Mucosa of rectum (tissue), 2 donors: ENCODE measurements around the gene BCL2.
"Not testable (repeated sequence)": the region's sequence is repeated elsewhere in the genome, so short reads cannot be mapped to it uniquely, and the experiment has no call there.

ENCODE experiments used
- H3K27ac ChIP-seq, 2 donors: one replicate each; pipeline ENCODE4 v1.7.0; 2013; ENCODE audit warnings: inconsistent platforms in 2 of 2, low read depth in 2 of 2, low read length in 2 of 2
- H3K27me3 ChIP-seq, 2 donors: one replicate each; pipeline ENCODE4 v1.7.0; 2013; ENCODE audit warnings: low read length in 2 of 2; ENCODE audit not compliant: control insufficient read depth in 2 of 2, insufficient read depth in 2 of 2
- H3K36me3 ChIP-seq, 2 donors: one replicate each; pipeline ENCODE4 v1.7.0; 2013; ENCODE audit warnings: low read length in 2 of 2; ENCODE audit not compliant: control insufficient read depth in 2 of 2, insufficient read depth in 2 of 2
- H3K4me1 ChIP-seq, 2 donors: one replicate each; pipeline ENCODE4 v1.7.0; 2013; ENCODE audit warnings: low read length in 2 of 2, mild to moderate bottlenecking in 1 of 2; ENCODE audit not compliant: control insufficient read depth in 2 of 2, insufficient read depth in 2 of 2
- H3K4me3 ChIP-seq, 2 donors: one replicate each; pipeline ENCODE4 v1.7.0; 2013; ENCODE audit warnings: low read length in 2 of 2
- H3K9ac ChIP-seq, 2 donors: one replicate each; pipeline ENCODE4 v1.7.0; 2013; ENCODE audit warnings: low read length in 2 of 2, low read depth in 1 of 2, mild to moderate bottlenecking in 1 of 2
- H3K9me3 ChIP-seq, 2 donors: one replicate each; pipeline ENCODE4 v1.7.0; 2013; ENCODE audit warnings: low read length in 2 of 2; ENCODE audit not compliant: control insufficient read depth in 2 of 2
- donor health status: healthy.
- donor health status: Normal muscosa, but diverticular disease.

The BCL2 gene

GRCh38 chr18:63207143-63207790 is 112.3 kb downstream of the BCL2 start:
- H3K4me1 ChIP-seq = peaks cover 12 to 15% of the 10 kb centered on the region in 2 donors
- peak overlapping the region in 1 of 2 donors; percentile 57 for H3K9ac ChIP-seq
- H3K27me3 ChIP-seq = no peaks in the 10 kb centered on the region
- no peaks in the 10 kb centered on the region for H3K36me3 ChIP-seq
- peak overlapping the region; percentile 41 to 51 for H3K4me3 ChIP-seq
- H3K9me3 ChIP-seq = no peaks in the 10 kb centered on the region
- H3K27ac ChIP-seq = peak overlapping the region; percentile 62

- no peaks in the 10 kb centered on the region for H3K9me3 ChIP-seq
- H3K4me3 ChIP-seq = peak overlapping the region; percentile 41 to 51
- H3K27me3 ChIP-seq = no peaks in the 10 kb centered on the region
- H3K27ac ChIP-seq = peak overlapping the region; percentile 62
- H3K36me3 ChIP-seq = no peaks in the 10 kb centered on the region
- peak overlapping the region; percentile 26 to 57 for H3K9ac ChIP-seq
- peaks cover 12 to 15% of the 10 kb centered on the region in 2 donors for H3K4me1 ChIP-seq
Measured at GRCh38 chr18:63206433-63207142, 113.0 kb downstream of the BCL2 start.

- Histone ChIP-seq H3K27me3 (no peaks in the 10 kb centered on the region), H3K4me3 (no peak overlapping the region), H3K36me3 (no peaks in the 10 kb centered on the region), H3K9me3 (no peaks in the 10 kb centered on the region), H3K4me1 (peaks cover 12 to 15% of the 10 kb centered on the region in 2 donors), H3K9ac (no peak overlapping the region), H3K27ac (no peak overlapping the region)
Measured at GRCh38 chr18:63205791-63206252, 113.7 kb downstream of the BCL2 start.

- Histone ChIP-seq H3K9ac (no peak overlapping the region), H3K4me3 (no peak overlapping the region), H3K36me3 (no peaks in the 10 kb centered on the region), H3K27me3 (no peaks in the 10 kb centered on the region), H3K9me3 (no peaks in the 10 kb centered on the region), H3K4me1 (peaks cover 18 to 20% of the 10 kb centered on the region in 2 donors), H3K27ac (no peak overlapping the region)
Measured at GRCh38 chr18:63203497-63203896, 116.1 kb downstream of the BCL2 start.

GRCh38 chr18:63202828-63203227 is 116.7 kb downstream of the BCL2 start:
- no peak overlapping the region for H3K4me3 ChIP-seq
- no peaks in the 10 kb centered on the region for H3K36me3 ChIP-seq
- H3K4me1 ChIP-seq = peaks cover 18 to 21% of the 10 kb centered on the region in 2 donors
- H3K27ac ChIP-seq = no peak overlapping the region
- no peaks in the 10 kb centered on the region for H3K9me3 ChIP-seq
- H3K9ac ChIP-seq = no peak overlapping the region
- H3K27me3 ChIP-seq = no peaks in the 10 kb centered on the region

GRCh38 chr18:63201456-63201855 is 118.1 kb downstream of the BCL2 start:
- not testable (repeated sequence) for H3K4me3 ChIP-seq, H3K9ac ChIP-seq, H3K27ac ChIP-seq, H3K27me3 ChIP-seq, H3K36me3 ChIP-seq, H3K9me3 ChIP-seq
- peaks cover 7 to 22% of the 10 kb centered on the region in 2 donors for H3K4me1 ChIP-seq

- H3K27ac ChIP-seq = peak overlapping the region in 1 of 2 donors; percentile 26
- no peaks in the 10 kb centered on the region for H3K27me3 ChIP-seq
- H3K4me3 ChIP-seq = peak overlapping the region; percentile 39 to 55
- H3K4me1 ChIP-seq = peaks cover 9 to 26% of the 10 kb centered on the region in 2 donors
- H3K9me3 ChIP-seq = no peaks in the 10 kb centered on the region
- no peaks in the 10 kb centered on the region for H3K36me3 ChIP-seq
- H3K9ac ChIP-seq = peak overlapping the region; percentile 9 to 28
Measured at GRCh38 chr18:63199743-63200241, 119.8 kb downstream of the BCL2 start.

- Histone ChIP-seq H3K27me3 (no peaks in the 10 kb centered on the region), H3K9ac (peak overlapping the region; percentile 9 to 28), H3K27ac (peak overlapping the region in 1 of 2 donors; percentile 26), H3K9me3 (no peaks in the 10 kb centered on the region), H3K4me1 (peaks cover 12 to 30% of the 10 kb centered on the region in 2 donors), H3K36me3 (no peaks in the 10 kb centered on the region), H3K4me3 (peak overlapping the region; percentile 39 to 55)
Measured at GRCh38 chr18:63198868-63199742, 120.5 kb downstream of the BCL2 start.

- Histone ChIP-seq H3K9me3 (no peaks in the 10 kb centered on the region), H3K36me3 (no peaks in the 10 kb centered on the region), H3K9ac (peak overlapping the region; percentile 2 to 10), H3K27ac (peak overlapping the region in 1 of 2 donors; percentile 67), H3K4me1 (peaks cover 12 to 30% of the 10 kb centered on the region in 2 donors), H3K27me3 (no peaks in the 10 kb centered on the region), H3K4me3 (peak overlapping the region in 1 of 2 donors; percentile 55)
Measured at GRCh38 chr18:63198098-63198760, 121.3 kb downstream of the BCL2 start.
